T-helper 17 cell (primary cell): Measurements from ENCODE around the gene ISY1. TPM values are rescaled to one million over a fixed set of nuclear protein-coding genes. Genes with fewer than 3 reads are reported as not detected.
A peak's percentile ranks its signal among the peaks of the same experiment; 100 is the strongest.
"Not testable (repeated sequence)": the region's sequence is repeated elsewhere in the genome, so short reads cannot be mapped to it uniquely, and the experiment has no call there.

Experiments used
- ATAC-seq: fragments of 150-1000 bp; cut with Tn5 transposase; 2 replicates; pipeline ENCODE4 v1.10.0; 2021; ENCODE audit warnings: mild to moderate bottlenecking, moderate library complexity
- DNase-seq, 3 donors: peaks; one replicate each; pipeline versions ENCODE4 v3.0.0 to v3.0.0-alpha.2; 2020 to 2021
- H3K9me3 ChIP-seq: one replicate; pipeline ENCODE4 v1.7.0; 2013; ENCODE audit warnings: low read length, mild to moderate bottlenecking; ENCODE audit not compliant: control insufficient read depth, poor library complexity, severe bottlenecking
- H3K27ac Mint-ChIP-seq: one replicate; pipeline ENCODE4 v1.8.0; 2022; ENCODE audit warnings: mild to moderate bottlenecking, moderate library complexity, mixed read lengths
- H3K27me3 Mint-ChIP-seq: one replicate; pipeline ENCODE4 v1.8.0; 2022; ENCODE audit warnings: mixed read lengths
- H3K36me3 Mint-ChIP-seq: one replicate; pipeline ENCODE4 v1.8.0; 2022; ENCODE audit warnings: low read depth, mixed read lengths
- H3K4me1 Mint-ChIP-seq: one replicate; pipeline ENCODE4 v1.8.0; 2022; ENCODE audit warnings: mild to moderate bottlenecking, mixed read lengths
- H3K4me3 Mint-ChIP-seq: one replicate; pipeline ENCODE4 v1.8.0; 2022; ENCODE audit warnings: mild to moderate bottlenecking, moderate library complexity, mixed read lengths
- total RNA-seq, 4 donors: library from RNA in 2 of 4; stranded (reverse) in 2 of 4; gene quantifications; one replicate each; pipeline ENCODE4 v1.2.3 and lab custom pipeline; 2022 to 2026

Gene ISY1
- total RNA-seq, 2 donors from 2014 or later, result 39.0 TPM

DNA sequence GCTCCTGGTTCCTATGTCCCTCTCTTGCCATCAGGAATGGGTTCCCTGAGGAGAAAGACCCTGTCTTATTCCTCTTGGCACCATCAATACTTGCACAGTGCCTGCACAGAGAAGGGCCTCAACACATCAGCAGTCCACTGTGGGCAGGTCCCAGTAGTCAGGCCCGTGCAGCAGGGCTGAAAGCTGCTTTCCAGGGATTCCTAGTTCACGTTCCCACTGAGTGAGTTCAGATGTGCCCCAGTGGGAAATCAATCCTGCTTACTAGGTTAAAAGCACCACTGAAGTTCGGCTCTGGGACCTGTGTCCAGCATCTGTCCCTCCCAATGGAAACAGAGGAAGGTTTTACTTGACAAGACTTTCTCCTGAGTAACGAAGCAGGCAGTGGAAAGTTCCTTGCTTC, 55.0 kb downstream of the ISY1 start:
- Mint-ChIP-seq H3K36me3 (no peaks in the 10 kb centered on the region), H3K4me3 (no peak overlapping the region), H3K27ac (peak overlapping the region; percentile 27), H3K4me1 (peaks cover 44% of the 10 kb centered on the region), H3K27me3 (no peaks in the 10 kb centered on the region)
- DNase-seq (no peak), ATAC-seq (no peak)
- no peaks in the 10 kb centered on the region for H3K9me3 ChIP-seq

DNA sequence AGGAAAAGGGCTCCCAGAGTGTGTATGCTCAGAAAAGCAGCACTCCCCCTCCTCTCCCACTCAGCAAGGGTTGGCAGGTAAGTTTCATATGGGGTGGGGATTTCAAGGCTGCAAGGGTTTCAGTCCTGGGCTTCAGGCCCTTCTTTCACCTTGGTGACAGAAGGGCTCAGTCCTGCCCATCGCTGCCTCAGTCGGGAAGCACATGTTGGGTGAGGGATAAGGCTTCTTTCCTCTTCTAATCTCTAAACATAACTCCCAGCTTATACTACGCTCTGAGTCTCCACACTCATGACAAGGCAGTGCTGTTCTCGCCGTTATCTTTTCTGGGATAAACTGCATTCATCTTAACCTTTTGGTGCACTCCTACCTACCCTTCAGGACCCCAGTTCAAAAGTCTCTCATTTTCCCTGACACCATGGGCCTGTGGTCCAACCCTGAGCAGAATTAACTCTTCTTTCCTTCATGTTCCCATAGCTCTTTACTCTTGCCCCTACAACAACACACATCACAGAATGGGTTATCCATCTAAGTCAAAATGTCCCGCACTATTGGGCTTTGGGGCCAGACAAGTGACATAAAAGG, 56.3 kb downstream of the ISY1 start:
- H3K27me3 Mint-ChIP-seq, result no peaks in the 10 kb centered on the region
- no peaks in the 10 kb centered on the region for H3K9me3 ChIP-seq
- ATAC-seq (no peak), DNase-seq (no peak)
- no peak overlapping the region for H3K4me3 Mint-ChIP-seq
- H3K27ac Mint-ChIP-seq, result peak overlapping the region; percentile 78
- H3K4me1 Mint-ChIP-seq, result peaks cover 46% of the 10 kb centered on the region
- peaks cover 4% of the 10 kb centered on the region for H3K36me3 Mint-ChIP-seq

DNA sequence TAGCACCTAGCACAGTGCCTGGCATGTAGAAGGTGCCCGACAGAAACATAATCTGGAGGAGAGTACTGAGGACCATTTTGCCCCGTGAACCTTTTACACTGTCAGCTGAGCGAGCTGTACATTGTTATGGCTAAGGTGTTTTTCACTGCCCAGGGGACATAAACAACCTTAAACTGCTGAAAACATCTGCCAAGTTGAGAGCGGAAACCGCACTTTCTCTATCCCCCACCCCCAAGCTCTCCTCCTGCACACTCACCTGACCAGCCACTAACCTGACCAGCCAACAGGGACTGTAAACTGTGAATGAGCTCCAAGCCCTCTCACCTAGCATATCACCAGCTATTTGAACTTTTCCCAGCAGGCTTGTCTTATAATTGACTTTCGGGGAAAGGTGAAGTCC, 56.8 kb downstream of the ISY1 start:
- no peak overlapping the region for H3K27ac Mint-ChIP-seq
- DNase-seq, result no peak
- H3K4me1 Mint-ChIP-seq, result peaks cover 47% of the 10 kb centered on the region
- no peak overlapping the region for H3K4me3 Mint-ChIP-seq
- no peak for ATAC-seq
- no peaks in the 10 kb centered on the region for H3K9me3 ChIP-seq
- peaks cover 5% of the 10 kb centered on the region for H3K36me3 Mint-ChIP-seq
- H3K27me3 Mint-ChIP-seq, result no peaks in the 10 kb centered on the region

DNA sequence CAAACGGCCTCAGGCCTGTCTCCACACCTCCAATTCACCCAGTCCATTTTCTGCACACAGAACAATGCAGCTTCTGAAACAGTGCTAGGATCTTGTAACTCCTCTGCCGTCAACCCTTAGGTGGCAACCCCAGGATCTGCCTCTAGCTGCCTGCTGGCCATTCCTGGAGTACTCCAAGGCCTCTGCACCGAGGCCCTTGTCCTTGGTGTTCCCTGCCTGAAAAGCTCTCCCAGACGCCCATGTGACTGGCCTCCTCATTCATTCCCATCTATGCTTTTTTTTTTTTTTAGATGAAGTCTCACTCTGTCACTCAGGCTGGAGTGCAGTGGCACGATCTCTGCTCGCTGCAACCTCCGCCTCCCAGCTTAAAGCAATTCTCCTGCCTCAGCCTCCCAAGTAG, 57.6 kb downstream of the ISY1 start:
- ATAC-seq, result no peak
- Mint-ChIP-seq H3K27ac (peak overlapping the region; percentile 9), H3K4me1 (peaks cover 47% of the 10 kb centered on the region), H3K4me3 (no peak overlapping the region), H3K27me3 (no peaks in the 10 kb centered on the region), H3K36me3 (peaks cover 5% of the 10 kb centered on the region)
- H3K9me3 ChIP-seq, result no peaks in the 10 kb centered on the region
- DNase-seq, result no peak

DNA sequence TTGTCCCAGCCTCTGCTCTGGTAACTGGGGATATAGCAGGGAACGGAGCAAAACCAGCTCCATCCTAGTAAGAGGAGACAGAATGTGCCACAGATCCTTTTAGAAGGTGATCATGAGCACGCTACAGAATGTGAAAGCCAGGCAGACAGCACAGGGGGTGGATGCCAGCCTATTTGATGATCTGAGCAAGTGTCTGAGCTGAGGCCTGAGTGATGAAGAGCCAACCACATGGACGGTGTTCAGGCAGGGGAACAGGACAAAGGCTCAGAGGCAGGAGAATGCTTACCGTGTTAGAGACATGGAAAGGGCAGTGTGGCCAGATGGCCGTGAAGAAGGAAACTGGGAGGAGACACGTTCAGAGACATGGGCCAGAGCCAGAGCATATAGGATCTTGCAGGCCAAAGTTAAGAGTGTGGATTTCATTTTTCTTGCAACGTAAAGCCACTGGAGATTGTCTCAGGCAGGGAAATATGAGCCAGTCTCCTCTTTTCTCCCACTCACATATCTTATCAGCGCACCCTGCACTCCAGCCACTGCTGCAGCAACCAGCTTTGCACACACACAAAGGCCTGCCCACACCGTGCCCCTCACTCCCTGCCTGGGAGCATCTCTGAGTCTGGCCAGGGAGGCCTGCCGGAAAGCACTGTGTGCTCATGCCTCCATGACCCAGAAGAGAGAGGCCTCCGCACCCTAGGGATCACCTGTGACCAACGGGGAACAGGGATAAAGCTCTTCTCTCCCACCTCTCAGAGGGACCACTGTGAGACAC, 59.3 kb downstream of the ISY1 start:
- Mint-ChIP-seq H3K27ac (peak overlapping the region; percentile 41), H3K4me3 (no peak overlapping the region), H3K4me1 (peaks cover 52% of the 10 kb centered on the region), H3K36me3 (peaks cover 9% of the 10 kb centered on the region), H3K27me3 (no peaks in the 10 kb centered on the region)
- no peaks in the 10 kb centered on the region for H3K9me3 ChIP-seq
- ATAC-seq, result no peak
- no peak for DNase-seq

DNA sequence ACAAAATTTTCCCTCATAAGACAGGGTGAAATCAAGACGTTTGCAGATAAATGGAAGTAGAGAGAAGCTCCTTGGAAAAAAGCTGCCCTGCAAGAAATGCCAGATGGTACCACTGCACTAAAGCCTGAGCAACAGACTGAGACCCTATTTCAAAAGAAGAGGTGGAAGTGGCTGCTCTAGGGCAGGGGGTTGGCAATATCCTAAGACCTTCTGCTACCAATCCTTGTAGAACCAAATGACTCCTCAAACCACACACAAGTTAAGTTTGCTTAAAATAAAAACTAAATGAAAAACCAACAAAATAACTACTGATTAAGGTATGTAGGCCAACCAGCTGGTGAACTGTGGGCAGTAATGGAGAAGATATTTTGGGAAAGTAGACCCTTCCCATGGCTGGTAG, 60.6 kb downstream of the ISY1 start:
- Mint-ChIP-seq H3K36me3 (peaks cover 10% of the 10 kb centered on the region), H3K27ac (peak overlapping the region; percentile 51), H3K4me1 (peaks cover 53% of the 10 kb centered on the region), H3K27me3 (no peaks in the 10 kb centered on the region), H3K4me3 (no peak overlapping the region)
- no peaks in the 10 kb centered on the region for H3K9me3 ChIP-seq
- no peak for ATAC-seq
- no peak for DNase-seq

DNA sequence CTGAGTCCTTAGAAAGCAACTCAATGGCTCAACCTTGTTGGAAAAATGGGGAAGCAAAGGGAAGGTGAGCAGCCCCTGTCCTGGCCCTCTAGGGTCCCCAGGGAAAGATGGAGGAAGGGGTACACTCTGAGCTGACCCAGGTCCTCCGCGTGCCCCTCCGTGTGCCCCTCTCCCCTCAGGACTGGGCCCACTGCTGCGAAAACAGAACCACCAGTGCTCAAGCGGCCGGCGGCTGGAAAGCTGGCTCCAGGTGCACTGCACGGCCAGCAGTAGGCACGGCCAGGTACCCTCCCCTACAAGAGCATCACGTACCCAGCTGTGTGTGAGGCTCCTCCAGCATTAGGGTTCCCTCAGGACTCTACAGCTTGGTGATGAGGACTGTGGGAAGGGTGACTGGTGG, 65.6 kb downstream of the ISY1 start:
- peaks cover 10% of the 10 kb centered on the region for H3K36me3 Mint-ChIP-seq
- no peak overlapping the region for H3K27ac Mint-ChIP-seq
- peaks cover 25% of the 10 kb centered on the region for H3K4me1 Mint-ChIP-seq
- no peak for DNase-seq
- H3K9me3 ChIP-seq, result no peaks in the 10 kb centered on the region
- no peak for ATAC-seq
- H3K27me3 Mint-ChIP-seq, result no peaks in the 10 kb centered on the region
- H3K4me3 Mint-ChIP-seq, result no peak overlapping the region

DNA sequence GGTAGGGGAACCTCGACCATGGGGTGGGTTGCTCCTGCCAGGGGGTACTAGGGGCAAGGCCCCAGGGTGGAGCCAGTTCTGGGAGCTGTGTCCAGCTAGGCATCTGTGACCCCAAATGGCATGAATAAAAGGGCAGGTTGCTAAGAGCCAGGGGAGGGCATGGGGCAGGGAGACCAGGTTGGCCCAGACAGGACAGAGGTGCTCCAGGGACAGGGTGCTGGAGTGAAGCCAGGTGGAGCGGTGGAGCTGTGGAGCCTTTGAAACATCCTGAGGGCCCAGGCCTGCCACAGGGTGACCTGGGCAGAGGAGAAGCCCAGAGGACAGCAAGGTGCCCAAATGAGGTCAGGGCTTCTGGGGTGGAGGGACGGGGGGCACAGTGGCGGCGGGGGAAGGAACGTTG, 72.6 kb downstream of the ISY1 start:
- not testable (repeated sequence) for ATAC-seq, H3K36me3 Mint-ChIP-seq, H3K9me3 ChIP-seq, H3K4me1 Mint-ChIP-seq, H3K4me3 Mint-ChIP-seq, H3K27me3 Mint-ChIP-seq, H3K27ac Mint-ChIP-seq, DNase-seq

DNA sequence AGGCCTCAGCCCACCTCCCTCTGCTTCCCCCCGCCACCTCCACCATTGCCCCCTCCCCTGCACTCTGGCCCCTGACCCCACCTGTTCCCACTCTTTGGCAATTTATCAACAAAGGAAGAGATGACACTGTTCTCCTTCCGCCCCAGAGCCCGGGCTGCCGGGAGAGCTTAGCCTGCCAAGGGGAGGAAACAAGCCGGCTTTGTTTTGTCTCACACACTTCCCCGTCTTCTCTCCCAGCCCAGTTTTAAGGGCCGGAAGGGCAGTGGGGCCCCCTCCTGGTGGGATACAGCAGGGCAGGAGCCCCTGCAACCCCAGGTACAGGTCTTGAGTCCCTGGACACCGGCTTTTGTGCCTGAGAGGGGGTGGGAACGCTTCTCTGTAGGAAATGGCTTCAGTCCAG, 73.0 kb downstream of the ISY1 start:
- not testable (repeated sequence) for DNase-seq, H3K4me3 Mint-ChIP-seq, H3K27ac Mint-ChIP-seq, H3K36me3 Mint-ChIP-seq, H3K4me1 Mint-ChIP-seq, H3K9me3 ChIP-seq, H3K27me3 Mint-ChIP-seq
- peak; percentile 68 for ATAC-seq

DNA sequence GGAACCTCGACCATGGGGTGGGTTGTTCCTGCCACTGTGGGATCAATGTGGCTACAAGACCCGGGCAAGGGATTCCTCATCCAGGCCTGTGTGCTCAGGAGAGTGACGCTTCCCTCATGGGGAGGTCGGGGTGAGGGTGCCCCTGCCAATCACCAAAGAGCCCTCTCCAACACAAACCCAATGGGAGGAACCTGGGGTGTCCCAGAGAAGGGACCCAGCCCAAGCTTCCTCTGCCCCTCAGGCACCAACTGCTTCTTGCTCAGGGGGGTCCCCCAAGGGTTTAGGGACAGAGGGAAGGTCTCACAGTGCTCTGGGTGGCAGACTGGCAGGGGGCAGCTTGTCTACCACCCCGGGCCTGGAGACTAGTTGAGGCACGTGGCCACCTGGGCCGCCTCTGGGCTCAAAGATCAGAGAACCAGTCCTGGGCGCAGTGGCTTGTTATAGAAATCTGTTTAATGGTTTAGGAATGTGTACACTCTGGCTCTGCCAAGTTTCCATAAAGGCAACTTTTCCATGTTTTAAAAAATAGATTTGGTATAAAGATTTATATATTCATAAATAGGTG, 73.6 kb downstream of the ISY1 start:
- DNase-seq (no peak), ATAC-seq (no peak)
- H3K27me3 Mint-ChIP-seq, result no peaks in the 10 kb centered on the region
- no peaks in the 10 kb centered on the region for H3K9me3 ChIP-seq
- H3K36me3 Mint-ChIP-seq, result no peaks in the 10 kb centered on the region
- peak overlapping the region; percentile 80 for H3K27ac Mint-ChIP-seq
- H3K4me3 Mint-ChIP-seq, result no peak overlapping the region
- peaks cover 5% of the 10 kb centered on the region for H3K4me1 Mint-ChIP-seq

DNA sequence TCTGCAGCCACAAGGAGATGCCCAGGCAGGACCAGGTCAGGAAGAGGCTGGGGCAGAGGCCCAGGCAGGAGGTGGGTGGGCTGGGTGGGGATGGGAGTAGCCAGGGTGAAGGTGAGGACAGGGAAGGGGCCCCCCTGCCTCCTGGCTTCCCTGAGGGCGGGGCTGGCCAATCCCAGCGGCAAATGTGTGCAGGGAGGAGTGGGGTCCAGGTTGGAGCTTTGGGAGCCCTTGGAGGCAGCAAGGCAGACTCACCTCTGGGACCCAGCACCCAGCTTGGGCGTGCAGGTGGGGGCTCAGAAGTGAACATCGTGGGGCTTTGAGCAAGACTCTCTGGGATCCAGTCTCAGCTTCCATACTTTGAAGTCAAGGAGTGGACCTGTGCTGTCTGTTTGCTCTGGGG, 75.0 kb downstream of the ISY1 start:
- Mint-ChIP-seq H3K4me1 (peaks cover 13% of the 10 kb centered on the region), H3K4me3 (peak overlapping the region; percentile 41), H3K36me3 (no peaks in the 10 kb centered on the region), H3K27ac (peak overlapping the region; percentile 80), H3K27me3 (no peaks in the 10 kb centered on the region)
- H3K9me3 ChIP-seq, result no peaks in the 10 kb centered on the region
- ATAC-seq, result no peak
- no peak for DNase-seq

DNA sequence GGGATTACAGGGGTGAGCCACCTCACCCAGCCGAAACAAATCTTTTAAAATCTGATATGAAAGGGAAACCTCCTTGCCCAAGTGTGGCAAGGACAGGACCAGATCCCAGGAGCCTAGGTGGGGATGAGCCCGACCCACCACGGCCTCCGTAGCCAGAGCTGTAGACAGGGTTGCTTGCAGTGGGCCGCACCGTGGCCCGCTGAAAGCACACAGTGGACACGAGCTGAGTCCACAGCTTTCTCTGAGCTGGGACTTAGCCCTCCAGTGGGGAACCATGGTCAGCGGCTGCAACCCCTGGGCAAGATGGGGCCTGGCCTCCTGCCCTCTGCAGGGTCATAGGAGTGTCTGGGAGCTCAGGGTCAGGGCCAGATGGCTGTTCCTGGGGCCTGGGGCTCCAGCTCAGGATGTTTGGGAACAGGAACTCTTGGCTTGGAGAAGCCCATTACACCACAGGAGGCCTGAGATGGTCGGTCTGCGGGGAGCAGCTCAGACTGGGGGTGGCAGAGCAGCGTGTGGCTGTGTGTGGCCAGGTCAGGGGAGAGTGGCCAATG, 75.6 kb downstream of the ISY1 start:
- Mint-ChIP-seq H3K27me3 (no peaks in the 10 kb centered on the region), H3K36me3 (no peaks in the 10 kb centered on the region), H3K4me3 (peak overlapping the region; percentile 41), H3K4me1 (peaks cover 13% of the 10 kb centered on the region), H3K27ac (peak overlapping the region; percentile 80)
- DNase-seq, result no peak
- H3K9me3 ChIP-seq, result no peaks in the 10 kb centered on the region
- ATAC-seq, result no peak

DNA sequence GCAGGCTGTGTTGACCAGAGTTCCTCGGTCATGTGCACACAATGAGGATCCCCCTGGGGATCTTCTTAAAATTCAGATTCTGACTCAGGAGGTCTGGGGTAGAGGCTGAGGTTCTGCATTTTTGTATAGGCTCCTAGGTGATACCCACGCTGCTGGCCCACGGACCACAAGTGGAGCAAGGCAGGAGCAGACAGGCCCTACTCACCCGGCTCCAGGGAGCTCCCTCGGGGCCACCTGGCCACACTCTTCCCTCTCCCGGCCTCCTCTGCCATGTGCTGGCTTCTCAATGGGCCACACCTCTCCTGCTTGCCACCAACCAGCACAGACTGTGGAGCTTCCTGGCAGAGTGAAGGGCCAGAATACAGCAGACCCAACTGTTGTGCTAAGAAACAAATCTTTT, 76.4 kb downstream of the ISY1 start:
- Mint-ChIP-seq H3K36me3 (no peaks in the 10 kb centered on the region), H3K27me3 (no peaks in the 10 kb centered on the region), H3K27ac (peak overlapping the region; percentile 80), H3K4me3 (no peak overlapping the region), H3K4me1 (peaks cover 13% of the 10 kb centered on the region)
- no peak for ATAC-seq
- H3K9me3 ChIP-seq, result no peaks in the 10 kb centered on the region
- no peak for DNase-seq
